Endothelial cell of umbilical vein (primary cell): ENCODE results near the gene ZCWPW1. TPM values are rescaled to one million over a fixed set of nuclear protein-coding genes. Genes with fewer than 3 reads are reported as not detected.
A peak's percentile ranks its signal among the peaks of the same experiment; 100 is the strongest.

Source experiments
- BruUV-seq: library from RNA; stranded (reverse); fragments of 400-500 nt; replicated peaks from 2 replicates; lab custom pipeline; 2021; lab: Mats Ljungman, UMichigan
- CTCF ChIA-PET: fragments of 300-600, 350-600 bp; sonication (Branson Sonifier 250); formaldehyde crosslinking; loops from one replicate; lab custom pipeline; 2021; ENCODE audit warnings: antibody characterized with exemption, inconsistent platforms; lab: Charles Lee
- POLR2A ChIA-PET: fragments of 300-600, 350-600 bp; sonication (Branson Sonifier 250); formaldehyde crosslinking; loops from one replicate; lab custom pipeline; 2021; ENCODE audit warnings: antibody characterized with exemption, inconsistent platforms; lab: Charles Lee
- DNase-seq: peaks from one replicate; pipeline ENCODE4 v3.0.0-alpha.2; 2011; ENCODE audit warnings: low read depth, low spot score
- FAIRE-seq: peaks from 2 replicates; lab custom pipeline; 2011; peaks lifted over from hg19 to GRCh38; lab: Jason Lieb, UNC
- H2AFZ ChIP-seq: 2 replicates; pipeline ENCODE4 v1.6.0; 2012; ENCODE audit warnings: low read depth, low read length, control low read depth, inconsistent platforms
- H3K27ac ChIP-seq: 2 replicates; pipeline ENCODE4 v1.5.1; 2011; ENCODE audit warnings: low read depth, mild to moderate bottlenecking, control low read depth, low read length, moderate library complexity; ENCODE audit not compliant: insufficient read depth
- H3K27me3 ChIP-seq, 2 experiments: 2 replicates each; pipeline versions ENCODE4 v1.6.0 to v1.6.1; 2011; ENCODE audit warnings: low read length in 2 of 2, mixed read lengths in 1 of 2; ENCODE audit not compliant: control insufficient read depth in 2 of 2, insufficient read depth in 2 of 2
- H3K36me3 ChIP-seq, 2 experiments: 2 replicates in 1 of 2; 3 replicates in 1 of 2; pipeline ENCODE4 v1.5.1; 2011; ENCODE audit warnings: low read length in 2 of 2, mild to moderate bottlenecking in 1 of 2, moderate library complexity in 1 of 2; ENCODE audit not compliant: control insufficient read depth in 2 of 2, insufficient read depth in 2 of 2; ENCODE audit errors: extremely low read depth in 1 of 2
- H3K4me1 ChIP-seq: 3 replicates; pipeline ENCODE4 v1.5.1; 2011; ENCODE audit warnings: mild to moderate bottlenecking, low read length; ENCODE audit not compliant: control insufficient read depth, insufficient read depth; ENCODE audit errors: extremely low read depth
- H3K4me2 ChIP-seq: 2 replicates; pipeline ENCODE4 v1.6.1; 2011; ENCODE audit warnings: low read length, control low read depth, mixed read lengths; ENCODE audit not compliant: insufficient read depth
- H3K4me3 ChIP-seq, 3 experiments: fragments of 200-600 bp in 1 of 3; sonication (generic), shearing (Covaris generic) in 1 of 3; replicated peaks in 1 of 3; 2 replicates each; pipeline ENCODE4 v1.5.1; 2011 to 2016; ENCODE audit warnings: control low read depth in 3 of 3, low read length in 3 of 3, mild to moderate bottlenecking in 2 of 3, inconsistent platforms in 1 of 3, low read depth in 1 of 3, moderate library complexity in 1 of 3; ENCODE audit not compliant: insufficient read depth in 1 of 3
- H3K79me2 ChIP-seq: 2 replicates; pipeline ENCODE4 v1.6.0; 2012; ENCODE audit warnings: low read length, inconsistent platforms; ENCODE audit not compliant: control insufficient read depth, insufficient read depth
- H3K9ac ChIP-seq: replicated peaks from 2 replicates; pipeline ENCODE3; 2011; ENCODE audit warnings: low read length, control low read depth; ENCODE audit not compliant: insufficient read depth; ENCODE audit errors: extremely low read depth
- H3K9me1 ChIP-seq: replicated peaks from 3 replicates; pipeline ENCODE4 v1.6.0; 2011; ENCODE audit warnings: mild to moderate bottlenecking, low read length; ENCODE audit not compliant: control insufficient read depth, insufficient read depth; ENCODE audit errors: extremely low read depth
- H3K9me3 ChIP-seq: replicated peaks from 2 replicates; pipeline ENCODE4 v1.5.1; 2012; ENCODE audit warnings: low read length, inconsistent platforms; ENCODE audit not compliant: control insufficient read depth, insufficient read depth
- H4K20me1 ChIP-seq: replicated peaks from 2 replicates; pipeline ENCODE3; 2011; ENCODE audit warnings: mild to moderate bottlenecking, low read length; ENCODE audit not compliant: control insufficient read depth, insufficient read depth; ENCODE audit errors: extremely low read depth
- EZH2 ChIP-seq: IDR thresholded peaks from 2 replicates; pipeline ENCODE4 v1.6.1; 2012; ENCODE audit warnings: borderline replicate concordance, low read depth, mild to moderate bottlenecking, moderate library complexity, low read length, inconsistent platforms; ENCODE audit not compliant: severe bottlenecking
- FOS ChIP-seq: IDR thresholded peaks from 2 replicates; pipeline ENCODE4 v1.6.1; 2011; ENCODE audit warnings: mild to moderate bottlenecking, low read length, moderate library complexity, borderline replicate concordance; ENCODE audit not compliant: insufficient read depth
- GATA2 ChIP-seq: IDR thresholded peaks from 2 replicates; pipeline ENCODE4 v1.7.0; 2011; ENCODE audit warnings: low read depth, mild to moderate bottlenecking, moderate library complexity, mixed read lengths, low read length; ENCODE audit not compliant: insufficient read length, insufficient read depth
- JUN ChIP-seq: IDR thresholded peaks from 2 replicates; pipeline ENCODE4 v1.6.1; 2011; ENCODE audit warnings: borderline replicate concordance, low read depth; ENCODE audit not compliant: insufficient read length, insufficient read depth
- MYC ChIP-seq: IDR thresholded peaks from one replicate; pipeline ENCODE4 v1.6.1; 2011; ENCODE audit warnings: mild to moderate bottlenecking, low read depth, low read length
- POLR2A ChIP-seq: IDR thresholded peaks from 2 replicates; pipeline ENCODE4 v1.6.1; 2012; ENCODE audit warnings: low read depth, mild to moderate bottlenecking, control low read depth, low read length
- POLR2AphosphoS5 ChIP-seq: IDR thresholded peaks from 2 replicates; pipeline ENCODE4 v1.6.1; 2012; ENCODE audit warnings: low read depth, mild to moderate bottlenecking, control low read depth, low read length, moderate library complexity; ENCODE audit not compliant: insufficient read depth
- dilution Hi-C: fragments of 300-500 bp; cut with MboI; formaldehyde crosslinking; loops from one replicate; pipeline ENCODE4 v1.15.0; 2019; ENCODE audit warnings: low sequenced_read_pairs; ENCODE audit not compliant: extremely low pct_ligation_motif_present
- intact Hi-C: fragments of 100-400 bp; cut with micrococcal nuclease; formaldehyde crosslinking; loops from one replicate; pipeline ENCODE4 v1.10.0; 2022
- polyA plus RNA-seq, 4 experiments: library from polyadenylated mRNA; depleted of rRNA in 3 of 4; stranded (reverse) in 3 of 4; unstranded in 1 of 4; fragments of >200 nt; gene quantifications; 2 replicates each; pipeline versions ENCODE4 v1.2.1 to v1.2.3, GENCODE V29; 2011 to 2012; ENCODE audit warnings: missing spikeins in 1 of 4
- total RNA-seq: library from RNA; stranded (reverse); gene quantifications from 2 replicates; pipeline ENCODE4 v1.2.3, GENCODE V29; 2021
- TF ChIP-seq, protein P1 (sequence below), 2 donors: IDR thresholded peaks; 1 replicate in 1 of 2; 2 replicates in 1 of 2; pipeline ENCODE4 v1.5.1; 2011; ENCODE audit warnings: low read length in 2 of 2, mild to moderate bottlenecking in 2 of 2, moderate library complexity in 2 of 2, control low read depth in 1 of 2, inconsistent platforms in 1 of 2, low read depth in 1 of 2; ENCODE audit not compliant: insufficient read depth in 1 of 2; ENCODE audit errors: extremely low read depth in 1 of 2
- TF ChIP-seq, protein P2 (sequence below): IDR thresholded peaks from 2 replicates; pipeline ENCODE4 v1.6.1; 2011; ENCODE audit not compliant: insufficient read depth, insufficient read length

ZCWPW1 gene
- total and polyA plus RNA-seq, 2 donors (not counting 3 experiments of a cell fraction or from before 2014, with no cell fraction given) = 0.31 to 0.32 TPM

DNA sequence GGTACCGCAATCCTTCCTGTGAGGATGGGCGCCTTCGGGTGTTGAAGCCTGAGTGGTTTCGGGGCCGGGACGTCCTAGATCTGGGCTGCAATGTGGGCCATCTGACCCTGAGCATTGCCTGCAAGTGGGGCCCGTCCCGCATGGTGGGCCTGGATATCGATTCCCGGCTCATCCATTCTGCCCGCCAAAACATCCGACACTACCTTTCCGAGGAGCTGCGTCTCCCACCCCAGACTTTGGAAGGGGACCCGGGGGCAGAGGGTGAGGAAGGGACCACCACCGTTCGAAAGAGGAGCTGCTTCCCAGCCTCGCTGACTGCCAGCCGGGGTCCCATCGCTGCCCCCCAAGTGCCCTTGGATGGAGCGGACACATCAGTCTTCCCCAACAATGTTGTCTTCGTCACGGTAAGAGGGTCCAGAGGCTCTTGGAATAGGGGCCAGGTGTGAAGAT lies 2.8 kb upstream of the ZCWPW1 start:
- Histone ChIP-seq H3K27ac (no peak overlapping the region), H4K20me1 (no peaks in the 10 kb centered on the region), H3K4me2 (peak overlapping the region; percentile 81), H3K36me3 (peaks cover 5 to 20% of the 10 kb centered on the region in 2 experiments), H3K9ac (no peak overlapping the region), H3K9me1 (no peaks in the 10 kb centered on the region), H3K27me3 (no peaks in the 10 kb centered on the region), H3K9me3 (no peaks in the 10 kb centered on the region), H2AFZ (no peak overlapping the region), H3K4me1 (peaks cover 28% of the 10 kb centered on the region), H3K4me3 (no peak overlapping the region), H3K79me2 (peaks cover 49% of the 10 kb centered on the region)
- intact Hi-C loops = no loop called here
- dilution Hi-C loops = no loop called here
- ChIA-PET POLR2A (no interaction called here), CTCF (interaction anchor here (1.0 kb wide), 1 partner anchor 20 kb away, joined by 3 read pairs; no protein-coding TSS in a partner anchor)
- no peak for TF ChIP-seq MYC
- TF ChIP-seq, protein P1, sequence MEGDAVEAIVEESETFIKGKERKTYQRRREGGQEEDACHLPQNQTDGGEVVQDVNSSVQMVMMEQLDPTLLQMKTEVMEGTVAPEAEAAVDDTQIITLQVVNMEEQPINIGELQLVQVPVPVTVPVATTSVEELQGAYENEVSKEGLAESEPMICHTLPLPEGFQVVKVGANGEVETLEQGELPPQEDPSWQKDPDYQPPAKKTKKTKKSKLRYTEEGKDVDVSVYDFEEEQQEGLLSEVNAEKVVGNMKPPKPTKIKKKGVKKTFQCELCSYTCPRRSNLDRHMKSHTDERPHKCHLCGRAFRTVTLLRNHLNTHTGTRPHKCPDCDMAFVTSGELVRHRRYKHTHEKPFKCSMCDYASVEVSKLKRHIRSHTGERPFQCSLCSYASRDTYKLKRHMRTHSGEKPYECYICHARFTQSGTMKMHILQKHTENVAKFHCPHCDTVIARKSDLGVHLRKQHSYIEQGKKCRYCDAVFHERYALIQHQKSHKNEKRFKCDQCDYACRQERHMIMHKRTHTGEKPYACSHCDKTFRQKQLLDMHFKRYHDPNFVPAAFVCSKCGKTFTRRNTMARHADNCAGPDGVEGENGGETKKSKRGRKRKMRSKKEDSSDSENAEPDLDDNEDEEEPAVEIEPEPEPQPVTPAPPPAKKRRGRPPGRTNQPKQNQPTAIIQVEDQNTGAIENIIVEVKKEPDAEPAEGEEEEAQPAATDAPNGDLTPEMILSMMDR (IDR thresholded peaks at IDR 0.05; ENCODE audit: extremely low read depth in 1 of 2, insufficient read depth in 1 of 2, low read depth in 1 of 2, low read length in 2 of 2) = no peak
- TF ChIP-seq POLR2A = no peak
- no peak for TF ChIP-seq FOS
- TF ChIP-seq, protein P2, sequence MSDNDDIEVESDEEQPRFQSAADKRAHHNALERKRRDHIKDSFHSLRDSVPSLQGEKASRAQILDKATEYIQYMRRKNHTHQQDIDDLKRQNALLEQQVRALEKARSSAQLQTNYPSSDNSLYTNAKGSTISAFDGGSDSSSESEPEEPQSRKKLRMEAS = no peak
- no peak for TF ChIP-seq POLR2AphosphoS5
- TF ChIP-seq EZH2 = no peak
- TF ChIP-seq JUN = no peak
- TF ChIP-seq GATA2 = no peak
- BruUV-seq = TSS peak; percentile 1
- FAIRE-seq = no peak
- no peak for DNase-seq
